H1 (cell line): ENCODE measurements around the gene VPS13A. TPM values are rescaled to one million over a fixed set of nuclear protein-coding genes. Genes with fewer than 3 reads are reported as not detected.

ENCODE experiments used
- CTCF ChIA-PET: fragments of 300-600 bp; sonication (Branson Sonifier 250); formaldehyde crosslinking; loops from one replicate; lab custom pipeline; 2021; ENCODE audit not compliant: partially characterized antibody; lab: Charles Lee
- POLR2A ChIA-PET: fragments of 300-600 bp; sonication (Branson Sonifier 250); formaldehyde crosslinking; loops from one replicate; lab custom pipeline; 2021; ENCODE audit warnings: inconsistent platforms; ENCODE audit not compliant: partially characterized antibody; lab: Charles Lee
- DNase-seq, 2 experiments: peaks; one replicate each; pipeline versions ENCODE4 v3.0.0 to v3.0.0-alpha.2; 2010 to 2022; ENCODE audit warnings: low spot score in 2 of 2, low read depth in 1 of 2, mixed read lengths in 1 of 2
- FAIRE-seq: peaks from 2 replicates; lab custom pipeline; 2011; peaks lifted over from hg19 to GRCh38; lab: Jason Lieb, UNC
- H2AFZ ChIP-seq: 2 replicates; pipeline ENCODE4 v1.8.1; 2012; ENCODE audit warnings: low read length, inconsistent platforms
- H2AK5ac ChIP-seq: 2 replicates; pipeline ENCODE4 v1.6.1; 2013; ENCODE audit warnings: low read depth, low read length
- H2BK120ac ChIP-seq: replicated peaks from 2 replicates; pipeline ENCODE3; 2013; ENCODE audit warnings: low read depth, low read length, inconsistent platforms
- H2BK12ac ChIP-seq: 2 replicates; pipeline ENCODE4 v1.6.1; 2013; ENCODE audit warnings: low read depth, low read length
- H2BK15ac ChIP-seq: 2 replicates; pipeline ENCODE4 v1.6.1; 2013; ENCODE audit warnings: low read length
- H2BK20ac ChIP-seq: 2 replicates; pipeline ENCODE4 v1.6.1; 2013; ENCODE audit warnings: low read length
- H2BK5ac ChIP-seq: 2 replicates; pipeline ENCODE4 v1.6.1; 2013; ENCODE audit warnings: low read depth, low read length
- H3K14ac ChIP-seq: 2 replicates; pipeline ENCODE4 v1.6.1; 2013; ENCODE audit warnings: inconsistent platforms; ENCODE audit not compliant: insufficient read length
- H3K18ac ChIP-seq: 2 replicates; pipeline ENCODE4 v1.6.1; 2013; ENCODE audit warnings: low read length; ENCODE audit errors: extremely low read depth
- H3K23ac ChIP-seq: 2 replicates; pipeline ENCODE4 v1.6.1; 2013; ENCODE audit warnings: inconsistent platforms; ENCODE audit not compliant: insufficient read length
- H3K23me2 ChIP-seq: 2 replicates; pipeline ENCODE4 v1.6.1; 2013; ENCODE audit warnings: low read depth, low read length
- H3K27ac ChIP-seq: 2 replicates; pipeline ENCODE4 v1.6.1; 2011; ENCODE audit warnings: low read depth, low read length, inconsistent platforms
- H3K27me3 ChIP-seq, 4 experiments: replicated peaks in 1 of 4; 1 replicate in 1 of 4; 2 replicates in 3 of 4; pipeline versions ENCODE4 v1.6.1 to v1.8.1; 2011 to 2013; ENCODE audit warnings: low read length in 3 of 4, mild to moderate bottlenecking in 3 of 4, inconsistent platforms in 2 of 4, mixed read lengths in 2 of 4, moderate library complexity in 1 of 4; ENCODE audit not compliant: control insufficient read depth in 3 of 4, insufficient read depth in 3 of 4; ENCODE audit errors: extremely low read depth in 1 of 4
- H3K36me3 ChIP-seq, 4 experiments: 2 replicates each; pipeline versions ENCODE4 v1.6.1 to v1.8.1; 2011 to 2013; ENCODE audit warnings: mild to moderate bottlenecking in 4 of 4, low read length in 3 of 4, moderate library complexity in 2 of 4, control low read depth in 1 of 4, inconsistent platforms in 1 of 4; ENCODE audit not compliant: insufficient read depth in 4 of 4, control insufficient read depth in 2 of 4
- H3K4ac ChIP-seq: replicated peaks from 2 replicates; pipeline ENCODE3; 2013; ENCODE audit warnings: low read length, low read depth, mixed read lengths, inconsistent platforms; ENCODE audit not compliant: insufficient read length
- H3K4me1 ChIP-seq, 4 experiments: replicated peaks in 1 of 4; 1 replicate in 1 of 4; 2 replicates in 3 of 4; pipeline versions ENCODE4 v1.6.1 to v1.8.1; 2011 to 2013; ENCODE audit warnings: low read length in 3 of 4, inconsistent platforms in 2 of 4, mixed read lengths in 1 of 4; ENCODE audit not compliant: insufficient read depth in 4 of 4, control insufficient read depth in 3 of 4
- H3K4me2 ChIP-seq, 2 experiments: 2 replicates each; pipeline versions ENCODE4 v1.6.1 to v1.8.1; 2011 to 2013; ENCODE audit warnings: low read depth in 2 of 2, low read length in 2 of 2, control low read depth in 1 of 2, inconsistent platforms in 1 of 2, mild to moderate bottlenecking in 1 of 2; ENCODE audit not compliant: insufficient read depth in 1 of 2
- H3K4me3 ChIP-seq, 4 experiments: fragments of 200-600, 300-600 bp in 1 of 4; sonication (generic), shearing (Covaris generic), sonication (Bioruptor Twin) in 1 of 4; 2 replicates each; pipeline versions ENCODE4 v1.5.1 to v1.8.1; 2011 to 2016; ENCODE audit warnings: low read length in 4 of 4, low read depth in 3 of 4, control low read depth in 2 of 4, inconsistent platforms in 2 of 4, mild to moderate bottlenecking in 2 of 4, mixed read lengths in 1 of 4, moderate library complexity in 1 of 4; ENCODE audit not compliant: insufficient read depth in 2 of 4; ENCODE audit errors: extremely low read depth in 1 of 4
- H3K56ac ChIP-seq: replicated peaks from 2 replicates; pipeline ENCODE3; 2013; ENCODE audit warnings: low read depth, mild to moderate bottlenecking, mixed read lengths, low read length, inconsistent platforms; ENCODE audit not compliant: insufficient read length
- H3K79me1 ChIP-seq: 2 replicates; pipeline ENCODE4 v1.6.1; 2013; ENCODE audit warnings: low read depth, low read length, control low read depth
- H3K79me2 ChIP-seq, 2 experiments: 2 replicates each; pipeline versions ENCODE4 v1.6.1 to v1.8.1; 2012 to 2013; ENCODE audit warnings: low read length in 2 of 2, mild to moderate bottlenecking in 2 of 2, inconsistent platforms in 1 of 2; ENCODE audit not compliant: insufficient read depth in 2 of 2, control insufficient read depth in 1 of 2
- H3K9ac ChIP-seq, 4 experiments: replicated peaks in 1 of 4; 1 replicate in 1 of 4; 2 replicates in 3 of 4; pipeline versions ENCODE4 v1.6.1 to v1.8.1; 2011 to 2013; ENCODE audit warnings: low read depth in 3 of 4, low read length in 3 of 4, control low read depth in 2 of 4, mild to moderate bottlenecking in 2 of 4, moderate library complexity in 2 of 4, inconsistent platforms in 1 of 4; ENCODE audit errors: extremely low read depth in 1 of 4
- H3K9me3 ChIP-seq, 2 experiments: 2 replicates each; pipeline versions ENCODE4 v1.6.1 to v1.8.1; 2012 to 2013; ENCODE audit warnings: mild to moderate bottlenecking in 2 of 2, moderate library complexity in 2 of 2, control low read depth in 1 of 2, inconsistent platforms in 1 of 2, low read depth in 1 of 2, low read length in 1 of 2, mixed read lengths in 1 of 2; ENCODE audit not compliant: insufficient read depth in 2 of 2
- H4K20me1 ChIP-seq, 2 experiments: replicated peaks in 1 of 2; 2 replicates each; pipeline versions ENCODE3 to v1.8.1; 2011 to 2013; ENCODE audit warnings: inconsistent platforms in 2 of 2, low read length in 2 of 2, mild to moderate bottlenecking in 1 of 2; ENCODE audit not compliant: insufficient read depth in 2 of 2, control insufficient read depth in 1 of 2
- H4K5ac ChIP-seq: 2 replicates; pipeline ENCODE4 v1.6.1; 2013; ENCODE audit warnings: low read length, low read depth, mixed read lengths, inconsistent platforms; ENCODE audit not compliant: insufficient read length
- H4K8ac ChIP-seq: 2 replicates; pipeline ENCODE4 v1.8.0; 2013; ENCODE audit warnings: mild to moderate bottlenecking, moderate library complexity, low read length, inconsistent platforms; ENCODE audit not compliant: insufficient read depth; ENCODE audit errors: extremely low read depth
- H4K91ac ChIP-seq: replicated peaks from 2 replicates; pipeline ENCODE3; 2013; ENCODE audit warnings: low read length, mixed read lengths, inconsistent platforms; ENCODE audit not compliant: insufficient read length
- CHD2 ChIP-seq: IDR thresholded peaks from 2 replicates; pipeline ENCODE4 v1.6.1; 2012; ENCODE audit warnings: low read length, improper control_type of control experiment
- NANOG ChIP-seq: IDR thresholded peaks from 2 replicates; pipeline ENCODE4 v1.6.1; 2011; ENCODE audit warnings: low read length, low read depth, mild to moderate bottlenecking, inconsistent platforms; ENCODE audit not compliant: insufficient read depth, poor library complexity, severe bottlenecking
- RBBP5 ChIP-seq: IDR thresholded peaks from 2 replicates; pipeline ENCODE4 v1.7.1; 2012; ENCODE audit warnings: low read depth, mild to moderate bottlenecking, inconsistent platforms, low read length, moderate library complexity, borderline replicate concordance
- WGBS, 2 experiments: shearing (Covaris generic) in 1 of 2; methylation state at CpG; one replicate each; pipeline versions ENCODE4 v1.1.6 to v1.1.7; 2013 to 2015; ENCODE audit warnings: low lambda C conversion rate in 2 of 2, mixed read lengths in 2 of 2, inconsistent platforms in 1 of 2, low coverage in 1 of 2, missing lambda C conversion rate in 1 of 2; ENCODE audit not compliant: insufficient replicate concordance in 2 of 2, insufficient coverage in 1 of 2, insufficient read length in 1 of 2; ENCODE audit errors: extremely low coverage in 1 of 2, missing lambda C conversion rate in 1 of 2; 5-methylcytosine and 5-hydroxymethylcytosine counted together
- polyA plus RNA-seq, 7 experiments: library from polyadenylated mRNA; depleted of rRNA in 3 of 7; stranded (reverse) in 5 of 7; unstranded in 2 of 7; fragments of >200 nt in 5 of 7; fragments of 200-250 nt in 2 of 7; gene quantifications; 1 replicate in 5 of 7; 2 replicates in 1 of 7; 4 replicates in 1 of 7; pipeline versions ENCODE4 v1.2.1 to v1.2.3, GENCODE V29; 2011 to 2013; ENCODE audit warnings: missing spikeins in 2 of 7, mixed read lengths in 2 of 7
- total RNA-seq: library from RNA; stranded (reverse); fragmentation: NEBNext Ultra II Directional; extraction: Animal tissue kit (Norgen Biotek cat#: 25700); gene quantifications from 2 replicates; pipeline ENCODE4 v1.2.1, GENCODE V29; 2021
- TF ChIP-seq, protein P1 (sequence below): IDR thresholded peaks from 2 replicates; pipeline ENCODE4 v1.6.1; 2012; ENCODE audit warnings: low read length, inconsistent platforms

Gene VPS13A
- total and polyA plus RNA-seq, 2 of the 8 experiments (the other 6 are each of a cell fraction or from before 2014, with no cell fraction given), result 6.0 to 36.5 TPM

DNA sequence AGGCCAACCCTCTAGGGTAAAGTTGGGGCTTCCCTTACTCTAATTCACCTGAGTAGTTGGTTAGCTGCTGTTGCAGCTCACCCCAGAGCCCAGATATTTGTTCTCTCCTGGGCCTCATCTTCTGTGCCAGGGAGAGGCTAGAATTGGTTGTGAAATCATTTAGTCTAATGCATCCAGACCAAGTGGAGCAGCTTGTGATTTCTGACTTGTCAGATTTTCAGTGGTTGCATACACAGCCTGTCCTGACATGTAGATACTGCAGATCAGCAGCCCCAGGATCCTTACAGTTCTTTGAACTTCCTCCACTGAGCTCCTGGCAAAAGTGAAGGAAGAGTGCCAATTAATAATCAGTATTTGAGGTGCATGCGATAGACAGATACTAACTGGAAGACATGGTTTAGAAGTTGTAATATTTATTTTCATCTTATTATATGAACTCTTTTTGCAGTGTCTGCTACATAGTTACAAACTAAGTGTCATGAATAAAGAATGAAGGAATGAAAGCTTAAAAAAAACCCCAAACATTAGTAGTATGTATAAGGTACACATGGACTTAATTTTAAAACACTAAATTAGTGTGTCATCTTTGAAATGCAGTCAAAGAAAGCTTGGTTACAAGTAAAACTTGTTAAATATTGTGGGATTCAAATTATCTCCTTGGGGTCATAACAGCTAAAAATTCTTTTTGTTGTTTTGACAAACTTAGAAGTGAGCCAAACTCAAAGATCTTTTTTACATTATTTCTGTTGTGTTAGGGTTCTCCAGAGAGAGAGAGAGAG is 128.5 kb downstream of the VPS13A start:
- POLR2A ChIA-PET, result interaction anchor here (0.9 kb wide), 1 partner anchor 485 kb away, joined by 3 read pairs; no protein-coding TSS in a partner anchor
- H3K4me2 ChIP-seq, result no peak overlapping the region
- no peak for FAIRE-seq

More for the DNA sequence above, 128.5 kb downstream of the VPS13A start:
- Histone ChIP-seq H3K27ac (no peak overlapping the region), H4K20me1 (no peaks in the 10 kb centered on the region), H2BK120ac (no peak overlapping the region), H3K4ac (no peak overlapping the region), H2BK12ac (no peak overlapping the region), H3K9me3 (no peaks in the 10 kb centered on the region), H4K5ac (no peak overlapping the region), H2BK15ac (no peak overlapping the region), H3K4me3 (no peak overlapping the region), H3K4me1 (no peaks in the 10 kb centered on the region), H2AFZ (no peak overlapping the region), H3K23ac (no peak overlapping the region), H3K18ac (no peak overlapping the region), H3K79me2 (no peaks in the 10 kb centered on the region), H3K27me3 (no peaks in the 10 kb centered on the region), H3K9ac (no peak overlapping the region), H4K8ac (no peak overlapping the region), H3K23me2 (no peaks in the 10 kb centered on the region; the same call in 1 of the 2 replicates), H2AK5ac (no peak overlapping the region), H4K91ac (no peak overlapping the region), H3K56ac (no peak overlapping the region), H3K36me3 (no peaks in the 10 kb centered on the region; a peak in 1 of 8 replicates), H2BK5ac (no peak overlapping the region), H3K14ac (no peak overlapping the region), H2BK20ac (no peak overlapping the region), H3K79me1 (no peaks in the 10 kb centered on the region)
- DNase-seq, result no peak
- CTCF ChIA-PET, result interaction anchor here (0.5 to 5.0 kb wide), 10 partner anchors 14 to 809 kb away, joined by 3 to 34 read pairs (median 4); no protein-coding TSS in a partner anchor
- TF ChIP-seq, protein P1, sequence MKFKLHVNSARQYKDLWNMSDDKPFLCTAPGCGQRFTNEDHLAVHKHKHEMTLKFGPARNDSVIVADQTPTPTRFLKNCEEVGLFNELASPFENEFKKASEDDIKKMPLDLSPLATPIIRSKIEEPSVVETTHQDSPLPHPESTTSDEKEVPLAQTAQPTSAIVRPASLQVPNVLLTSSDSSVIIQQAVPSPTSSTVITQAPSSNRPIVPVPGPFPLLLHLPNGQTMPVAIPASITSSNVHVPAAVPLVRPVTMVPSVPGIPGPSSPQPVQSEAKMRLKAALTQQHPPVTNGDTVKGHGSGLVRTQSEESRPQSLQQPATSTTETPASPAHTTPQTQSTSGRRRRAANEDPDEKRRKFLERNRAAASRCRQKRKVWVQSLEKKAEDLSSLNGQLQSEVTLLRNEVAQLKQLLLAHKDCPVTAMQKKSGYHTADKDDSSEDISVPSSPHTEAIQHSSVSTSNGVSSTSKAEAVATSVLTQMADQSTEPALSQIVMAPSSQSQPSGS, result no peak
- TF ChIP-seq CHD2 (no peak), NANOG (no peak), RBBP5 (no peak)
- 100% methylated on average over 1 of the region's 1 CpG; no CpG with 5 or more reads in 1 of the 2 experiments for WGBS, 2 experiments
